Hepatocyte (in vitro differentiated cells): ENCODE measurements around the gene THAP2.

Source experiments
- EZH2 ChIP-seq: fragments of 200-600 bp; sonication (generic); IDR thresholded peaks from 2 replicates; pipeline ENCODE4 v1.6.1; 2016; ENCODE audit warnings: antibody characterized with exemption, mild to moderate bottlenecking, borderline replicate concordance
- EZH2phosphoT487 ChIP-seq: fragments of 200-600 bp; sonication (generic); IDR thresholded peaks from one replicate; pipeline ENCODE4 v1.6.1; 2018; ENCODE audit warnings: antibody characterized with exemption, mild to moderate bottlenecking, low read depth, moderate library complexity; ENCODE audit not compliant: unreplicated experiment, severe bottlenecking
- TF ChIP-seq, protein P1 (sequence below): fragments of 200-600 bp; sonication (generic); IDR thresholded peaks from 2 replicates; pipeline ENCODE4 v1.5.1; 2016; ENCODE audit warnings: antibody characterized with exemption, mild to moderate bottlenecking; ENCODE audit not compliant: poor library complexity

GRCh38 chr12:71655907-71656306 is 8.2 kb upstream of the THAP2 start:
- TF ChIP-seq, protein P1, sequence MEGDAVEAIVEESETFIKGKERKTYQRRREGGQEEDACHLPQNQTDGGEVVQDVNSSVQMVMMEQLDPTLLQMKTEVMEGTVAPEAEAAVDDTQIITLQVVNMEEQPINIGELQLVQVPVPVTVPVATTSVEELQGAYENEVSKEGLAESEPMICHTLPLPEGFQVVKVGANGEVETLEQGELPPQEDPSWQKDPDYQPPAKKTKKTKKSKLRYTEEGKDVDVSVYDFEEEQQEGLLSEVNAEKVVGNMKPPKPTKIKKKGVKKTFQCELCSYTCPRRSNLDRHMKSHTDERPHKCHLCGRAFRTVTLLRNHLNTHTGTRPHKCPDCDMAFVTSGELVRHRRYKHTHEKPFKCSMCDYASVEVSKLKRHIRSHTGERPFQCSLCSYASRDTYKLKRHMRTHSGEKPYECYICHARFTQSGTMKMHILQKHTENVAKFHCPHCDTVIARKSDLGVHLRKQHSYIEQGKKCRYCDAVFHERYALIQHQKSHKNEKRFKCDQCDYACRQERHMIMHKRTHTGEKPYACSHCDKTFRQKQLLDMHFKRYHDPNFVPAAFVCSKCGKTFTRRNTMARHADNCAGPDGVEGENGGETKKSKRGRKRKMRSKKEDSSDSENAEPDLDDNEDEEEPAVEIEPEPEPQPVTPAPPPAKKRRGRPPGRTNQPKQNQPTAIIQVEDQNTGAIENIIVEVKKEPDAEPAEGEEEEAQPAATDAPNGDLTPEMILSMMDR: no peak
- no peak for TF ChIP-seq EZH2
- TF ChIP-seq EZH2phosphoT487: no peak
